Heart left ventricle (tissue), 13 donors: ENCODE measurements around the gene DOCK1.

ENCODE experiments used
- CTCF ChIP-seq, 12 donors: fragments of 200-600 bp; sonication (generic) in 4 of 12; IDR thresholded peaks; one replicate each; pipeline versions ENCODE4 v1.5.0 to v1.8.0; 2018 to 2022; ENCODE audit warnings: antibody characterized with exemption in 12 of 12, mild to moderate bottlenecking in 5 of 12
- POLR2A ChIP-seq, 2 donors: fragments of 450-650 bp; IDR thresholded peaks; one replicate each; pipeline ENCODE4 v1.6.1; 2017; ENCODE audit warnings: antibody characterized with exemption in 2 of 2, mild to moderate bottlenecking in 2 of 2, moderate library complexity in 2 of 2
- donor health status: ischemic (EF 13 %, LVEDD 7.1; RV severe dilation, severe dysfunction).
- donor health status: DM: no; HTN: yes; CAD: no.
- donor health status: DM: no; HTN: no; CAD: no.
- donor health status: ischemic (EF 25% LVEDD 6.9; RV normal size, moderate dysfunction).
- donor health status: ischemic (EF 25% LVEDD 5.7; RV mildly dilated, moderate dysfunction).
- donor health status: ischemic (EF 35%, LVEDD 5.7; RV mildly dilated, moderate dysfunction).
- donor health status: nonischemic (EF 11% LVEDD 7.7; RV severe dilation, severe dysfunction).
- donor health status: DM: yes; HTN: yes; CAD: no.
- donor health status: PGD.
- donor health status: ischemic (EF 29% LVEDD 5.4; RV normal size, mild dysfunction).
- donor health status: nonischemic (EF 23%, LVEDD 6.1; RV moderate dilation, normal function).

GRCh38 chr10:127378628-127379027, 473.4 kb downstream of the DOCK1 start:
- TF ChIP-seq CTCF (IDR thresholded peaks at IDR 0.05) (no peak), POLR2A (IDR thresholded peaks at IDR 0.05) (no peak)
